Ovary (tissue), 3 donors: ENCODE data around the gene DCTPP1.

ENCODE experiments used
- CTCF ChIP-seq, 3 donors: fragments of 450-650 bp in 2 of 3; fragments of 200-600 bp in 1 of 3; IDR thresholded peaks; one replicate each; pipeline versions ENCODE4 v1.5.1 to v1.8.0; 2016 to 2022; ENCODE audit warnings: antibody characterized with exemption in 3 of 3, mild to moderate bottlenecking in 1 of 3
- EP300 ChIP-seq: sonication (generic); formaldehyde crosslinking; IDR thresholded peaks from one replicate; pipeline ENCODE4 v1.6.1; 2017; ENCODE audit warnings: antibody characterized with exemption
- donor health status: DM: no; HTN: no; CAD: no.

GRCh38 chr16:30458561-30459394, 28.9 kb upstream of the DCTPP1 start:
- TF ChIP-seq CTCF (IDR thresholded peaks at IDR 0.05) (no peak), EP300 (no peak)
